ENCODE measurements around the gene SBK1. TPM values are rescaled to one million over a fixed set of nuclear protein-coding genes. Genes with fewer than 3 reads are reported as not detected.

Gene SBK1
- total RNA-seq, 1 experiment from 2014 or later = 6.7 TPM

DNA sequence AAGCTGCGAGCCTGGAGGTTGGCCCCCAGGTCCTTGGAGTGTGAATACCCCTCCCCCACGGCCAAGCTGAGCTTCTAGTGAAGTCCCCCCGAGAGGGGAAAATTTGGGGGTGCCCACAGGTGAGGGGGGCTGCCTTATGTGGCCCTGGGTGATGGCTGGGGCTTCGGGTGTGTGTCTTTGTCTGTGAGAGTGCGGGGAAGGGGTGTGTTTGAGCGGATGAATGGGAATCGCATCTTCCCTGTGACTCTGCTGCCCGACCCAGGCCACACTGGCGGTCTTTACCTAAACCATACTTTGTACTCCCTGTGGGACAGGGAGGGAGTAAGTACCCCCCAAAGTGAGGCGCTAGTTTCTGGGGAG lies 1.3 kb downstream of the SBK1 start:
- no peak for DNase-seq
- Mint-ChIP-seq H3K4me1 (ENCODE audit: low read depth, unreplicated experiment) (peaks cover 8% of the 10 kb centered on the region), H3K27me3 (ENCODE audit: insufficient read depth, unreplicated experiment) (no peaks in the 10 kb centered on the region), H3K36me3 (ENCODE audit: insufficient read depth, unreplicated experiment) (no peaks in the 10 kb centered on the region), H3K27ac (ENCODE audit: unreplicated experiment) (no peak overlapping the region), H3K9me3 (ENCODE audit: unreplicated experiment) (no peaks in the 10 kb centered on the region), H3K4me3 (ENCODE audit: unreplicated experiment) (peak overlapping the region; percentile 73)
- Histone ChIP-seq H3K27me3 (replicated peaks; ENCODE audit: control insufficient read depth, insufficient read depth, low read length) (no peaks in the 10 kb centered on the region), H3K4me1 (no peaks in the 10 kb centered on the region), H3K9me3 (no peaks in the 10 kb centered on the region), H3K36me3 (ENCODE audit: control insufficient read depth, insufficient read depth, low read length) (no peaks in the 10 kb centered on the region), H3K4me3 (ENCODE audit: low read depth, low read length) (peak overlapping the region; percentile 67)
- POLR2A ChIA-PET = no interaction called here
- CTCF ChIA-PET = interaction anchor here (0.6 kb wide), 1 partner anchor 547 kb away, joined by 4 read pairs; no protein-coding TSS in a partner anchor
- TF ChIP-seq, protein P1, sequence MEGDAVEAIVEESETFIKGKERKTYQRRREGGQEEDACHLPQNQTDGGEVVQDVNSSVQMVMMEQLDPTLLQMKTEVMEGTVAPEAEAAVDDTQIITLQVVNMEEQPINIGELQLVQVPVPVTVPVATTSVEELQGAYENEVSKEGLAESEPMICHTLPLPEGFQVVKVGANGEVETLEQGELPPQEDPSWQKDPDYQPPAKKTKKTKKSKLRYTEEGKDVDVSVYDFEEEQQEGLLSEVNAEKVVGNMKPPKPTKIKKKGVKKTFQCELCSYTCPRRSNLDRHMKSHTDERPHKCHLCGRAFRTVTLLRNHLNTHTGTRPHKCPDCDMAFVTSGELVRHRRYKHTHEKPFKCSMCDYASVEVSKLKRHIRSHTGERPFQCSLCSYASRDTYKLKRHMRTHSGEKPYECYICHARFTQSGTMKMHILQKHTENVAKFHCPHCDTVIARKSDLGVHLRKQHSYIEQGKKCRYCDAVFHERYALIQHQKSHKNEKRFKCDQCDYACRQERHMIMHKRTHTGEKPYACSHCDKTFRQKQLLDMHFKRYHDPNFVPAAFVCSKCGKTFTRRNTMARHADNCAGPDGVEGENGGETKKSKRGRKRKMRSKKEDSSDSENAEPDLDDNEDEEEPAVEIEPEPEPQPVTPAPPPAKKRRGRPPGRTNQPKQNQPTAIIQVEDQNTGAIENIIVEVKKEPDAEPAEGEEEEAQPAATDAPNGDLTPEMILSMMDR (IDR thresholded peaks at IDR 0.05; ENCODE audit: insufficient read depth in 1 of 2, low read depth in 1 of 2, low read length in 1 of 2, severe bottlenecking in 1 of 2, unreplicated experiment in 1 of 2) = no peak
- intact Hi-C loops (cut with micrococcal nuclease; ENCODE audit: unreplicated experiment) = loop anchor here (2.0 kb wide), 1 partner anchor 17 kb away; no protein-coding TSS in a partner anchor
- no TSS peak for BruUV-seq (replicated peaks)

DNA sequence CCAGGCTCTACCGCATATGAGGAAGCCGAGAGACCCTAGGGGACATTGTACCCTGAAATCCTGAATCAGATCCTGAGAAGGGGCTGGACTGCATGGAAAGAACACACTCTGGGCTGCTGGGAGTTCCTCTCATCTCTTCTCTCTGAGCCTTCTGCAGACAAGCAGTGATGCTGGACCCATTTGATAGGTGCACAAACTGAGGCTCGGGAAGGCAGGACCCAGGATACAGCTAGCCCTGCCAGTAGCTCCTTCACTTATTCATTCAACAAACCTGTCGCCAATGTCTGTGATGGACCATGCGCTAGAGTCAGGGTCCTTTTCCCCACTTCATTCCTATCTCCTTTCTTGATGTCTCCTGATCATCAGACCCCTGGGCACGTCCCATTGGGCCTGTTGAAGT lies 1.9 kb downstream of the SBK1 start:
- H3K4me3 Mint-ChIP-seq (ENCODE audit: unreplicated experiment) = no peak overlapping the region
- H3K36me3 ChIP-seq (ENCODE audit: control insufficient read depth, insufficient read depth, low read length) = no peaks in the 10 kb centered on the region
- H3K9me3 Mint-ChIP-seq (ENCODE audit: unreplicated experiment) = no peaks in the 10 kb centered on the region
- H3K36me3 Mint-ChIP-seq (ENCODE audit: insufficient read depth, unreplicated experiment) = no peaks in the 10 kb centered on the region
- no peak for DNase-seq
- peaks cover 8% of the 10 kb centered on the region for H3K4me1 Mint-ChIP-seq (ENCODE audit: low read depth, unreplicated experiment)
- intact Hi-C loops (cut with micrococcal nuclease; ENCODE audit: unreplicated experiment) = no loop called here
- H3K27ac Mint-ChIP-seq (ENCODE audit: unreplicated experiment) = no peak overlapping the region
- no peaks in the 10 kb centered on the region for H3K9me3 ChIP-seq
- ChIA-PET POLR2A (no interaction called here), CTCF (no interaction called here)
- H3K4me1 ChIP-seq = no peaks in the 10 kb centered on the region
- H3K27me3 ChIP-seq (replicated peaks; ENCODE audit: control insufficient read depth, insufficient read depth, low read length) = no peaks in the 10 kb centered on the region
- H3K4me3 ChIP-seq (ENCODE audit: low read depth, low read length) = no peak overlapping the region
- BruUV-seq (replicated peaks) = no TSS peak
- TF ChIP-seq, protein P1 (IDR thresholded peaks at IDR 0.05; ENCODE audit: insufficient read depth in 1 of 2, low read depth in 1 of 2, low read length in 1 of 2, severe bottlenecking in 1 of 2, unreplicated experiment in 1 of 2) = no peak
- H3K27me3 Mint-ChIP-seq (ENCODE audit: insufficient read depth, unreplicated experiment) = no peaks in the 10 kb centered on the region

DNA sequence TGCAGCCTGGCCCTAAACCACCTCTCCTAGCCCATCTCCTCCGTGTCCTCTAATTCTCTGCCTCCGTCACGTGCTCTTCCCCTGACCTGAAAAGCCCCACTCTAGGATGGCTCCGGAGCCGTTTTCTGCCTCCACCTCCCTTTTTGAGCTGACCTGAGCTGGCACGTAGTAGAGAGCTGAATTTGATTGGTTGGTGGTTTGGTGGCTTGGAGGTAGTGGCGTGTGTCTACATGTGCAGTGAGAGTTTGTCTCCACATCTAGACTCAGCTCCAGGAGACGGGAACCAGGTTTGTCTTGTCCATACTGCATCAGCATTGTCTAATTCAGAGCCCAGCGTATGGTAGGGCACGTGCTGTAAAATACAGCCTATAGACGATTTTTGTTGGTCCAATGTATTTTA lies 3.0 kb downstream of the SBK1 start:
- H3K4me3 ChIP-seq (ENCODE audit: low read depth, low read length) = no peak overlapping the region
- H3K36me3 ChIP-seq (ENCODE audit: control insufficient read depth, insufficient read depth, low read length) = no peaks in the 10 kb centered on the region
- H3K27ac Mint-ChIP-seq (ENCODE audit: unreplicated experiment) = no peak overlapping the region
- POLR2A ChIA-PET = no interaction called here
- BruUV-seq (replicated peaks) = no TSS peak
- peaks cover 6% of the 10 kb centered on the region for H3K4me1 Mint-ChIP-seq (ENCODE audit: low read depth, unreplicated experiment)
- H3K4me3 Mint-ChIP-seq (ENCODE audit: unreplicated experiment) = peak overlapping the region; percentile 38
- CTCF ChIA-PET = interaction anchor here (1.1 kb wide), 1 partner anchor 26 kb away, joined by 4 read pairs; no protein-coding TSS in a partner anchor
- H3K9me3 ChIP-seq = no peaks in the 10 kb centered on the region
- H3K9me3 Mint-ChIP-seq (ENCODE audit: unreplicated experiment) = no peaks in the 10 kb centered on the region
- H3K27me3 ChIP-seq (replicated peaks; ENCODE audit: control insufficient read depth, insufficient read depth, low read length) = no peaks in the 10 kb centered on the region
- no peaks in the 10 kb centered on the region for H3K4me1 ChIP-seq
- H3K36me3 Mint-ChIP-seq (ENCODE audit: insufficient read depth, unreplicated experiment) = no peaks in the 10 kb centered on the region
- no peaks in the 10 kb centered on the region for H3K27me3 Mint-ChIP-seq (ENCODE audit: insufficient read depth, unreplicated experiment)
- no peak for DNase-seq
- intact Hi-C loops (cut with micrococcal nuclease; ENCODE audit: unreplicated experiment) = no loop called here
- TF ChIP-seq, protein P1 (IDR thresholded peaks at IDR 0.05; ENCODE audit: insufficient read depth in 1 of 2, low read depth in 1 of 2, low read length in 1 of 2, severe bottlenecking in 1 of 2, unreplicated experiment in 1 of 2) = no peak

Data from Caco-2 (cell line).